SK-N-MC (cell line): ENCODE data around the gene ZNF146.

Experiments
- EZH2 ChIP-seq: fragments of 200-600 bp; sonication (generic); IDR thresholded peaks from one replicate; pipeline ENCODE4 v1.6.1; 2017; ENCODE audit warnings: antibody characterized with exemption
- POLR2AphosphoS5 ChIP-seq: IDR thresholded peaks from 2 replicates; pipeline ENCODE4 v1.6.1; 2012; ENCODE audit warnings: mild to moderate bottlenecking, low read depth, low read length, borderline replicate concordance

- TF ChIP-seq POLR2AphosphoS5: no peak
- TF ChIP-seq EZH2: no peak
Measured at GRCh38 chr19:36169084-36169760, 45.7 kb upstream of the ZNF146 start.
